Measurements from ENCODE around the gene SCNN1A. TPM values are rescaled to one million over a fixed set of nuclear protein-coding genes. Genes with fewer than 3 reads are reported as not detected.

SCNN1A gene
- total and polyA plus RNA-seq, 2 of the 13 experiments (the other 11 are each of a cell fraction or from before 2014, with no cell fraction given): 1.5 to 14.6 TPM

DNA sequence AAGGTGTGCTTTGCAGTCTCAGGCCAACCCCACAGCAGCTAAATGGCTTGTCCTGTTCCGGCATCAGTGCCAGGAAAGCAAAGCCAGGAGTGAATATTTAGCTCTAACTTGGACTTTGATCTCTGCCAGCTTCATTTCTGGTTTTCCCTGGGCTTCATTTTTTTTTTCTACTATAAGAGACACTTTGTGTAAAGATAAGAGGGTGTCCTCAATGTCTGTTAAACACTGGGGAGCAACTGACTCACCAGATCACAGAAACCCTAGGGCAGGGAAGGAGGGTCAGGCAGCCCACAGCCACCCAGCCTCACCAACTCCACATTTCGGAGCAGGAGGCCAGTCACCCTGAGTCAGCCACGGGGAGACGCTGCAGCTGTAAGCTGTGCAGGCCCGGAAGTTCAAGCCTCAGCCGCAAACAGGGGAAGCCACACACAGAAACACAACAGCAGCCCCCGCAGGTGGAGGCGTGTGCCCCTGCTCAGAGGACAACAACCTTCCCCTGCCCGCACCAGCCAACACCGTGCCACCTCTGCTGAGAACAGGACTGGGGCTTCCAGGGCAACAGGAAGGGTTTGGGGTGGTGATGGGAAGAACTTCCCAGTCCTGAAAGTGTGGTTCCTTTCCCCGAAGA, 39.8 kb downstream of the SCNN1A start (continued):
- peak; percentile 84 for TF ChIP-seq ZNF772 (CRISPR knock-in tag; IDR thresholded peaks at IDR 0.05)
- peak; percentile 32 for TF ChIP-seq RBM39 (IDR thresholded peaks at IDR 0.05; ENCODE audit: low read depth, low read length, poor library complexity, severe bottlenecking)
- TF ChIP-seq RERE (CRISPR knock-in tag; IDR thresholded peaks at IDR 0.05; ENCODE audit: low read depth): no peak
- TF ChIP-seq, protein P1, sequence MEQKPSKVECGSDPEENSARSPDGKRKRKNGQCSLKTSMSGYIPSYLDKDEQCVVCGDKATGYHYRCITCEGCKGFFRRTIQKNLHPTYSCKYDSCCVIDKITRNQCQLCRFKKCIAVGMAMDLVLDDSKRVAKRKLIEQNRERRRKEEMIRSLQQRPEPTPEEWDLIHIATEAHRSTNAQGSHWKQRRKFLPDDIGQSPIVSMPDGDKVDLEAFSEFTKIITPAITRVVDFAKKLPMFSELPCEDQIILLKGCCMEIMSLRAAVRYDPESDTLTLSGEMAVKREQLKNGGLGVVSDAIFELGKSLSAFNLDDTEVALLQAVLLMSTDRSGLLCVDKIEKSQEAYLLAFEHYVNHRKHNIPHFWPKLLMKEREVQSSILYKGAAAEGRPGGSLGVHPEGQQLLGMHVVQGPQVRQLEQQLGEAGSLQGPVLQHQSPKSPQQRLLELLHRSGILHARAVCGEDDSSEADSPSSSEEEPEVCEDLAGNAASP (CRISPR knock-in tag; IDR thresholded peaks at IDR 0.05; ENCODE audit: borderline replicate concordance): 0 out of 2 replicates have a peak, but pooled peaks have one; percentile 59
- TF ChIP-seq TSC22D2 (CRISPR knock-in tag; IDR thresholded peaks at IDR 0.05; ENCODE audit: borderline replicate concordance): 0 out of 2 replicates have a peak, but pooled peaks have one; percentile 81
- TF ChIP-seq, protein P2, sequence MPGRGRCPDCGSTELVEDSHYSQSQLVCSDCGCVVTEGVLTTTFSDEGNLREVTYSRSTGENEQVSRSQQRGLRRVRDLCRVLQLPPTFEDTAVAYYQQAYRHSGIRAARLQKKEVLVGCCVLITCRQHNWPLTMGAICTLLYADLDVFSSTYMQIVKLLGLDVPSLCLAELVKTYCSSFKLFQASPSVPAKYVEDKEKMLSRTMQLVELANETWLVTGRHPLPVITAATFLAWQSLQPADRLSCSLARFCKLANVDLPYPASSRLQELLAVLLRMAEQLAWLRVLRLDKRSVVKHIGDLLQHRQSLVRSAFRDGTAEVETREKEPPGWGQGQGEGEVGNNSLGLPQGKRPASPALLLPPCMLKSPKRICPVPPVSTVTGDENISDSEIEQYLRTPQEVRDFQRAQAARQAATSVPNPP (CRISPR knock-in tag; IDR thresholded peaks at IDR 0.05): no peak
- no peak for TF ChIP-seq SRY (CRISPR knock-in tag; IDR thresholded peaks at IDR 0.05)
- TF ChIP-seq CBX1 (IDR thresholded peaks at IDR 0.05; ENCODE audit: low read depth): no peak
- no peak; the same call in 1 of the 2 replicates for TF ChIP-seq ZBTB10 (CRISPR knock-in tag; IDR thresholded peaks at IDR 0.05; ENCODE audit: borderline replicate concordance)
- peak; percentile 84 for TF ChIP-seq RAD21 (CRISPR knock-in tag; IDR thresholded peaks at IDR 0.05)
- no peak for TF ChIP-seq ZNF737 (CRISPR knock-in tag; IDR thresholded peaks at IDR 0.05; ENCODE audit: borderline replicate concordance)
- no peak for TF ChIP-seq ZNF10 (CRISPR knock-in tag; IDR thresholded peaks at IDR 0.05; ENCODE audit: borderline replicate concordance, low read depth)
- TF ChIP-seq ZSCAN9 (CRISPR knock-in tag; IDR thresholded peaks at IDR 0.05; ENCODE audit: borderline replicate concordance): peak; percentile 35; the same call in 1 of the 2 replicates
- TF ChIP-seq, protein P3, sequence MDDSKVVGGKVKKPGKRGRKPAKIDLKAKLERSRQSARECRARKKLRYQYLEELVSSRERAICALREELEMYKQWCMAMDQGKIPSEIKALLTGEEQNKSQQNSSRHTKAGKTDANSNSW (CRISPR knock-in tag; IDR thresholded peaks at IDR 0.05; ENCODE audit: borderline replicate concordance): no peak
- TF ChIP-seq ZNF329 (CRISPR knock-in tag; IDR thresholded peaks at IDR 0.05; ENCODE audit: low read depth): no peak
- TF ChIP-seq SRF (IDR thresholded peaks at IDR 0.05; ENCODE audit: low read depth, low read length): no peak

Measured in HepG2 (cell line).